SK-N-SH (cell line): Measurements from ENCODE around the gene PPFIBP2. TPM values are rescaled to one million over a fixed set of nuclear protein-coding genes. Genes with fewer than 3 reads are reported as not detected.

Source experiments
- CTCF ChIA-PET: fragments of 300-600, 350-600 bp; formaldehyde crosslinking; extraction: SDS; loops from one replicate; lab custom pipeline; 2021; lab: Yijun Ruan, JAX
- POLR2A ChIA-PET: fragments of 350-600 bp; sonication (Branson Sonifier 250); formaldehyde crosslinking; extraction: SDS; loops from one replicate; lab custom pipeline; 2020; ENCODE audit warnings: antibody characterized with exemption, inconsistent platforms; lab: Yijun Ruan, JAX
- DNase-seq: peaks from one replicate; pipeline ENCODE4 v3.0.0; 2012
- H2AFZ ChIP-seq: fragments of 200-600 bp; sonication (generic); 2 replicates; pipeline ENCODE4 v1.8.1; 2016; ENCODE audit warnings: antibody characterized with exemption, mild to moderate bottlenecking, low read depth
- H3F3A ChIP-seq: fragments of 200-600 bp; sonication (generic); replicated peaks from 2 replicates; pipeline ENCODE3; 2016; ENCODE audit warnings: antibody characterized with exemption, mild to moderate bottlenecking; ENCODE audit not compliant: insufficient read depth
- H3K27ac ChIP-seq, 2 experiments: fragments of 200-500 bp in 1 of 2; fragments of 200-600 bp in 1 of 2; sonication (Bioruptor generic) in 1 of 2; sonication (generic), shearing (Covaris generic) in 1 of 2; 2 replicates each; pipeline versions ENCODE4 v1.5.1 to v1.6.1; 2014 to 2016; ENCODE audit warnings: low read depth in 2 of 2, inconsistent platforms in 1 of 2, low read length in 1 of 2, mild to moderate bottlenecking in 1 of 2, mixed read lengths in 1 of 2
- H3K27me3 ChIP-seq: fragments of 200-600 bp; sonication (generic), shearing (Covaris generic); 2 replicates; pipeline ENCODE4 v1.6.1; 2016; ENCODE audit warnings: mixed run types; ENCODE audit not compliant: insufficient read depth
- H3K36me3 ChIP-seq, 2 experiments: fragments of 200-500 bp in 1 of 2; fragments of 200-600 bp in 1 of 2; sonication (Bioruptor generic) in 1 of 2; sonication (generic) in 1 of 2; replicated peaks in 1 of 2; 2 replicates each; pipeline versions ENCODE3 to v1.5.1; 2014 to 2016; ENCODE audit warnings: low read length in 1 of 2, mild to moderate bottlenecking in 1 of 2; ENCODE audit not compliant: insufficient read depth in 2 of 2, control insufficient read depth in 1 of 2
- H3K4me1 ChIP-seq, 2 experiments: fragments of 200-500 bp in 1 of 2; fragments of 200-600 bp in 1 of 2; sonication (Bioruptor generic) in 1 of 2; sonication (generic), shearing (Covaris generic) in 1 of 2; 2 replicates each; pipeline versions ENCODE4 v1.5.1 to v1.6.1; 2014 to 2016; ENCODE audit warnings: low read depth in 1 of 2, low read length in 1 of 2, mixed run types in 1 of 2; ENCODE audit not compliant: insufficient read depth in 2 of 2, control insufficient read depth in 1 of 2
- H3K4me2 ChIP-seq: fragments of 200-600 bp; sonication (generic), shearing (Covaris generic); 2 replicates; pipeline ENCODE4 v1.6.1; 2017; ENCODE audit warnings: mixed run types
- H3K4me3 ChIP-seq, 2 experiments: fragments of 200-500 bp in 1 of 2; fragments of 200-600 bp in 1 of 2; sonication (Bioruptor generic) in 1 of 2; sonication (generic), shearing (Covaris generic) in 1 of 2; 2 replicates each; pipeline versions ENCODE4 v1.5.1 to v1.8.1; 2014 to 2016; ENCODE audit warnings: low read depth in 2 of 2, inconsistent platforms in 1 of 2, low read length in 1 of 2, mild to moderate bottlenecking in 1 of 2, mixed read lengths in 1 of 2, moderate library complexity in 1 of 2
- H3K79me2 ChIP-seq: fragments of 200-600 bp; sonication (generic); 2 replicates; pipeline ENCODE4 v1.8.1; 2017; ENCODE audit warnings: mild to moderate bottlenecking; ENCODE audit not compliant: insufficient read depth
- H3K9ac ChIP-seq: fragments of 200-600 bp; sonication (generic); 2 replicates; pipeline ENCODE4 v1.6.1; 2017; ENCODE audit warnings: mixed run types
- H3K9me2 ChIP-seq: fragments of 200-600 bp; sonication (generic); 2 replicates; pipeline ENCODE4 v1.6.1; 2017; ENCODE audit warnings: mixed run types
- H3K9me3 ChIP-seq: fragments of 200-600 bp; sonication (generic); 2 replicates; pipeline ENCODE4 v1.6.1; 2017; ENCODE audit warnings: mixed run types, mild to moderate bottlenecking, moderate library complexity
- H4K20me1 ChIP-seq: fragments of 200-600 bp; sonication (generic); 2 replicates; pipeline ENCODE4 v1.6.1; 2017; ENCODE audit warnings: mild to moderate bottlenecking, mixed run types; ENCODE audit not compliant: insufficient read depth
- CHD2 ChIP-seq: fragments of 150-350 bp; IDR thresholded peaks from 2 replicates; pipeline ENCODE4 v1.6.1; 2018; ENCODE audit warnings: low read length; ENCODE audit not compliant: partially characterized antibody
- CTCF ChIP-seq: fragments of 200-600 bp; sonication (generic); IDR thresholded peaks from 2 replicates; pipeline ENCODE4 v1.6.1; 2017; ENCODE audit warnings: antibody characterized with exemption, mild to moderate bottlenecking, moderate library complexity
- EP300 ChIP-seq, 2 experiments: IDR thresholded peaks; 2 replicates each; pipeline versions ENCODE4 v1.4.0 to v1.6.1; 2012; ENCODE audit warnings: borderline replicate concordance in 1 of 2, low read depth in 1 of 2, low read length in 1 of 2
- EZH2phosphoT487 ChIP-seq: fragments of 200-600 bp; sonication (generic); IDR thresholded peaks from 2 replicates; pipeline ENCODE4 v1.6.1; 2017; ENCODE audit warnings: low read depth, mixed run types, mild to moderate bottlenecking, antibody characterized with exemption, moderate library complexity, borderline replicate concordance
- FOXJ3 ChIP-seq: sonication (generic); formaldehyde crosslinking; IDR thresholded peaks from 2 replicates; pipeline ENCODE4 v1.5.1; 2020; ENCODE audit warnings: mild to moderate bottlenecking, missing genetic modification reagents
- GABPA ChIP-seq: IDR thresholded peaks from 2 replicates; pipeline ENCODE4 v1.4.0; 2012; ENCODE audit warnings: low read depth, mild to moderate bottlenecking
- GATA2 ChIP-seq: sonication (generic); formaldehyde crosslinking; IDR thresholded peaks from 2 replicates; pipeline ENCODE4 v1.5.0; 2020; ENCODE audit warnings: mild to moderate bottlenecking, missing genetic modification reagents
- JUND ChIP-seq: IDR thresholded peaks from 2 replicates; pipeline ENCODE4 v1.4.0; 2012
- MAX ChIP-seq: IDR thresholded peaks from 2 replicates; pipeline ENCODE4 v1.4.0; 2012; ENCODE audit warnings: low read depth
- POLR2AphosphoS5 ChIP-seq: IDR thresholded peaks from 2 replicates; pipeline ENCODE4 v1.6.1; 2012; ENCODE audit warnings: low read depth, low read length
- RAD21 ChIP-seq: IDR thresholded peaks from 2 replicates; pipeline ENCODE4 v1.6.1; 2012; ENCODE audit warnings: mild to moderate bottlenecking, low read length
- REST ChIP-seq: IDR thresholded peaks from 2 replicates; pipeline ENCODE4 v1.6.1; 2012; ENCODE audit warnings: mild to moderate bottlenecking, low read depth, low read length, moderate library complexity
- RFX5 ChIP-seq: IDR thresholded peaks from 2 replicates; pipeline ENCODE4 v1.6.1; 2012; ENCODE audit warnings: mild to moderate bottlenecking, improper control_type of control experiment, low read length
- RXRA ChIP-seq: IDR thresholded peaks from 2 replicates; pipeline ENCODE4 v1.4.0; 2012; ENCODE audit warnings: low read depth, mild to moderate bottlenecking, borderline replicate concordance
- SMC3 ChIP-seq: IDR thresholded peaks from 2 replicates; pipeline ENCODE4 v1.6.1; 2012; ENCODE audit warnings: low read depth, low read length, improper control_type of control experiment
- TAF1 ChIP-seq: IDR thresholded peaks from 2 replicates; pipeline ENCODE4 v1.6.1; 2012; ENCODE audit warnings: low read depth, mild to moderate bottlenecking, low read length, moderate library complexity, borderline replicate concordance
- WGBS: methylation state at CpG from one replicate; pipeline ENCODE4 v1.1.6; 2017; ENCODE audit warnings: low lambda C conversion rate; 5-methylcytosine and 5-hydroxymethylcytosine counted together
- polyA plus RNA-seq, 3 experiments: library from polyadenylated mRNA; depleted of rRNA; stranded (reverse); fragments of >200 nt; gene quantifications; 2 replicates each; pipeline ENCODE4 v1.2.3, GENCODE V29; 2012

PPFIBP2 gene
- polyA plus RNA-seq, 1 of the 3 experiments (the other 2 are of a cell fraction): 0.67 TPM

GRCh38 chr11:7473717-7474116, 40.1 kb upstream of the PPFIBP2 start:
- no peak overlapping the region for H3K9ac ChIP-seq
- ChIA-PET POLR2A (no interaction called here), CTCF (interaction anchor here (2.1 kb wide), 1 partner anchor 41 kb away, joined by 4 read pairs; no protein-coding TSS in a partner anchor)
- no peaks in the 10 kb centered on the region for H3K27me3 ChIP-seq
- H3K4me2 ChIP-seq: no peak overlapping the region
- no peak overlapping the region for H3K27ac ChIP-seq
- 13% methylated on average over 1 of the region's 1 CpG for WGBS
- no peaks in the 10 kb centered on the region for H3K9me2 ChIP-seq
- H4K20me1 ChIP-seq: no peaks in the 10 kb centered on the region
- no peak overlapping the region for H2AFZ ChIP-seq
- no peak for DNase-seq
- H3K79me2 ChIP-seq: no peaks in the 10 kb centered on the region
- no peaks in the 10 kb centered on the region for H3K9me3 ChIP-seq
- H3K4me1 ChIP-seq: no peaks in the 10 kb centered on the region
- TF ChIP-seq TAF1 (no peak), GATA2 (CRISPR knock-in tag) (no peak), EZH2phosphoT487 (no peak), REST (no peak), CTCF (no peak), SMC3 (no peak), RFX5 (no peak), FOXJ3 (CRISPR knock-in tag) (no peak)
- TF ChIP-seq, all 33 proteins: peak for 0
- Histone ChIP-seq H3F3A (no peaks in the 10 kb centered on the region), H3K36me3 (no peaks in the 10 kb centered on the region), H3K4me3 (no peak overlapping the region)

GRCh38 chr11:7480113-7480512, 33.7 kb upstream of the PPFIBP2 start:
- Histone ChIP-seq H3K4me3 (no peak overlapping the region), H3K9ac (no peak overlapping the region), H2AFZ (no peak overlapping the region), H3K27ac (no peak overlapping the region), H3K79me2 (no peaks in the 10 kb centered on the region), H3K9me3 (no peaks in the 10 kb centered on the region), H3K27me3 (no peaks in the 10 kb centered on the region), H3K36me3 (no peaks in the 10 kb centered on the region), H4K20me1 (no peaks in the 10 kb centered on the region), H3K4me1 (no peaks in the 10 kb centered on the region; a peak in 1 of 4 replicates), H3K4me2 (no peak overlapping the region)
- 4% methylated on average over 2 of the region's 2 CpGs for WGBS
- CTCF ChIA-PET: interaction anchor here (0.7 to 1.0 kb wide), 2 partner anchors 33 to 212 kb away, joined by 3 read pairs; no protein-coding TSS in a partner anchor
- TF ChIP-seq RXRA (no peak), EP300 (IDR thresholded peaks at IDR 0.05; ENCODE audit: borderline replicate concordance in 1 of 2, low read depth in 1 of 2, low read length in 1 of 2) (no peak), FOXJ3 (CRISPR knock-in tag) (no peak), POLR2AphosphoS5 (no peak), JUND (no peak), REST (no peak), GABPA (no peak), MAX (no peak), CHD2 (no peak), RAD21 (no peak)
- TF ChIP-seq, all 33 proteins: peak for 0
- no peaks in the 10 kb centered on the region for H3F3A ChIP-seq
- no peak for DNase-seq
- POLR2A ChIA-PET: no interaction called here
- H3K9me2 ChIP-seq: no peaks in the 10 kb centered on the region
